Peyer's patch (tissue), 4 donors: Measurements from ENCODE around the gene GLRA1. TPM values are rescaled to one million over a fixed set of nuclear protein-coding genes. Genes with fewer than 3 reads are reported as not detected.

Experiments used
- DNase-seq, 3 donors: peaks; one replicate each; pipeline ENCODE4 v3.0.0-alpha.2; 2017 to 2019
- H3K27ac ChIP-seq, 4 donors: fragments of 200-600 bp; sonication (generic); one replicate each; pipeline ENCODE4 v1.5.1; 2016 to 2019
- H3K27me3 ChIP-seq, 2 donors: fragments of 200-600 bp; sonication (generic); one replicate each; pipeline ENCODE4 v1.5.1; 2019
- H3K36me3 ChIP-seq, 3 donors: fragments of 200-600 bp; sonication (generic); one replicate each; pipeline ENCODE4 v1.5.1; 2016 to 2019
- H3K4me1 ChIP-seq, 4 donors: fragments of 200-600 bp; sonication (generic); one replicate each; pipeline ENCODE4 v1.5.1; 2016 to 2019
- H3K4me3 ChIP-seq, 4 donors: fragments of 200-600 bp; sonication (generic); 1 replicate in 3 of 4; 2 replicates in 1 of 4; pipeline ENCODE4 v1.5.1; 2016 to 2019; ENCODE audit warnings: mild to moderate bottlenecking in 1 of 4
- H3K9me3 ChIP-seq, 4 donors: fragments of 200-600 bp; sonication (generic); one replicate each; pipeline ENCODE4 v1.5.1; 2016 to 2019; ENCODE audit warnings: mild to moderate bottlenecking in 1 of 4
- POLR2A ChIP-seq, 2 donors: fragments of 450-650 bp; IDR thresholded peaks; one replicate each; pipeline ENCODE4 v1.5.1; 2017; ENCODE audit warnings: antibody characterized with exemption in 2 of 2, mild to moderate bottlenecking in 2 of 2, moderate library complexity in 2 of 2
- total RNA-seq, 4 donors: library from RNA; depleted of rRNA; stranded (reverse); fragments of >200 nt; gene quantifications; one replicate each; pipeline ENCODE4 v1.1.0, GENCODE V29; 2016
- TF ChIP-seq, protein P1 (sequence below), 6 experiments: fragments of 450-650 bp in 4 of 6; fragments of 200-600 bp in 2 of 6; sonication (generic) in 1 of 6; IDR thresholded peaks; one replicate each; pipeline ENCODE4 v1.5.1; 2017 to 2019; ENCODE audit warnings: antibody characterized with exemption in 6 of 6, mild to moderate bottlenecking in 3 of 6, moderate library complexity in 1 of 6

GLRA1 gene
- total RNA-seq, 4 donors from 2014 or later, result not detected

DNA sequence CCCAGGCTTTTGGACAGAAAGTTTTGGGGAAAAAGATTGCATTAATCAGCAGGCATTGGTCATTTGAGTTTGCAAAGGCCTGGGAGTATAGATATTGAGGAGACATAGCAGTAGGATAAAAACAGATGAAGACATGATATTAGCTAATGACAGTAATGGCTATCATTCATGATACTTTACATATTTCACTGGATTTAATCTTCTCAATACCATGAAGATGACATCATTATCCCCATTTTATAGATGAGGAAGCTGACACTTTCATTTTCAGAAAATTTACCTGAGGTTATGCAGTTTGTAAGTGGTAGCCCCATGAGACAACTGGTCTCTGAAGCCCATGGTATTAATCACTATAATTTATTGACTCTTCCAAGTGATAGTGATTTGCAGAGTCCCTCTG, 23.0 kb downstream of the GLRA1 start:
- no peak overlapping the region for H3K4me3 ChIP-seq
- no peaks in the 10 kb centered on the region for H3K27me3 ChIP-seq

DNA sequence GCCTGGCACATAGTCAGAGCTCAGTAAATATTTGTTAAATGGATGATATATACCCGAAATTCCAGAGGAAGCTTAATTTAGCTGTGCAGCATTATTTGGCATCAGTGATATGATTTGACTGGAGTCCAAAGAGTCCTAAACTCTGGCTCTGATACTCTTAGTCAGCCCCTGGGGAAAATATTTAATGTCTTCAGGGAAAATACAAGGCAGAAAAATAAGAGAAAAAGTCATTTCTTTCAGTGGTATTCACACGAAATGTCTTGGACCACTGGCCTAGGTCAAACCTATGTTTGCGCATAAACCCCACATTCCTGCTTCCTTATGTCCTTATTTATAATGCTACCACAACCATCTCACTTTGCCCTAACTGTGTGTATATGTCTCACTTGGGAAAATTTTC, 23.8 kb downstream of the GLRA1 start:
- Histone ChIP-seq H3K4me1 (no peaks in the 10 kb centered on the region), H3K9me3 (no peaks in the 10 kb centered on the region), H3K4me3 (no peak overlapping the region), H3K36me3 (no peaks in the 10 kb centered on the region), H3K27ac (no peak overlapping the region), H3K27me3 (no peaks in the 10 kb centered on the region)
- DNase-seq, result no peak
- TF ChIP-seq, protein P1, sequence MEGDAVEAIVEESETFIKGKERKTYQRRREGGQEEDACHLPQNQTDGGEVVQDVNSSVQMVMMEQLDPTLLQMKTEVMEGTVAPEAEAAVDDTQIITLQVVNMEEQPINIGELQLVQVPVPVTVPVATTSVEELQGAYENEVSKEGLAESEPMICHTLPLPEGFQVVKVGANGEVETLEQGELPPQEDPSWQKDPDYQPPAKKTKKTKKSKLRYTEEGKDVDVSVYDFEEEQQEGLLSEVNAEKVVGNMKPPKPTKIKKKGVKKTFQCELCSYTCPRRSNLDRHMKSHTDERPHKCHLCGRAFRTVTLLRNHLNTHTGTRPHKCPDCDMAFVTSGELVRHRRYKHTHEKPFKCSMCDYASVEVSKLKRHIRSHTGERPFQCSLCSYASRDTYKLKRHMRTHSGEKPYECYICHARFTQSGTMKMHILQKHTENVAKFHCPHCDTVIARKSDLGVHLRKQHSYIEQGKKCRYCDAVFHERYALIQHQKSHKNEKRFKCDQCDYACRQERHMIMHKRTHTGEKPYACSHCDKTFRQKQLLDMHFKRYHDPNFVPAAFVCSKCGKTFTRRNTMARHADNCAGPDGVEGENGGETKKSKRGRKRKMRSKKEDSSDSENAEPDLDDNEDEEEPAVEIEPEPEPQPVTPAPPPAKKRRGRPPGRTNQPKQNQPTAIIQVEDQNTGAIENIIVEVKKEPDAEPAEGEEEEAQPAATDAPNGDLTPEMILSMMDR (IDR thresholded peaks at IDR 0.05), result no peak
- no peak for TF ChIP-seq POLR2A (IDR thresholded peaks at IDR 0.05)

More for the DNA sequence above, 23.0 kb downstream of the GLRA1 start:
- H3K9me3 ChIP-seq, result no peaks in the 10 kb centered on the region
- DNase-seq, result no peak
- no peaks in the 10 kb centered on the region for H3K4me1 ChIP-seq
- no peaks in the 10 kb centered on the region for H3K36me3 ChIP-seq
- TF ChIP-seq POLR2A (IDR thresholded peaks at IDR 0.05), result no peak
- TF ChIP-seq, protein P1 (IDR thresholded peaks at IDR 0.05), result no peak
- no peak overlapping the region for H3K27ac ChIP-seq

DNA sequence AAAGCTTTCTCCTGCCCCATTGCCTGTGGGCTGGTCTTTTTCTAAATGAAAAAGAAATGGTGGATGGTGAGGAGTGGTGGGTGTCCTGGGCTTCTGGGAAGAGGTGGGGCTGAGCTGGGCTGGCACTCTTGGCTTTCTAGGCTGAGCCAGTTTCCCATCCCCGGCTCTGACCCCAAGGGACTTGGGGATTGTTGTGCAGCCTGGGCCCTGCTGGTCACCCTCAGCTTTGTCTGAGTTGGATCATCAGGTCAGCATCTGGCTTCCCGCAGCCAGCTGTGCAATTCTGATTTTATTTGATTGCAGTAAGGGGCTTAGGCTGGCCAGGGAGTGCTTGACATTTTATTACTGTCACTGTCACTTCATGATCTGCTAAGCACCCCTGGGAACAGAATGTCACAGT, 25.3 kb downstream of the GLRA1 start:
- no peak for DNase-seq
- no peak for TF ChIP-seq POLR2A (IDR thresholded peaks at IDR 0.05)
- TF ChIP-seq, protein P1 (IDR thresholded peaks at IDR 0.05), result no peak
- Histone ChIP-seq H3K4me3 (no peak overlapping the region), H3K27me3 (no peaks in the 10 kb centered on the region), H3K27ac (no peak overlapping the region), H3K36me3 (no peaks in the 10 kb centered on the region), H3K4me1 (no peaks in the 10 kb centered on the region), H3K9me3 (no peaks in the 10 kb centered on the region)

DNA sequence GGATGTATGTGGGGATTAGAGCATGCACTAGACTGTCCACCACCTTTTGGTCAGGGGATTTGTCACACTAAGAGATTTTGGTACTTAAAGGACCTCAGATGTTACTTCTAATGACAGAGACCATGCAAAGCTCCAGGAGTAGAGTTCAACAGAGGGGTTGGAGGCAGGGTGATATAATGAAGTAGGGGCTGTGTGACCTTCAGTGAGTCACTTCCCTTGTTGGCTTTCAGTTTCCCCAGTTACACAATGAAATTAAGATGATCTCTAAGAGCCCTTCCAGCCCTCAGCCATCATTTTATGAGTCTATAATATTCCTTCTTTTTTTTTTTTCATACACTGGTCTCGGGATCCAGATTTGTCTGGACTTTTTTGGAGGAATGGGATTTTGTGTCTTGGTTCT, 26.8 kb downstream of the GLRA1 start:
- Histone ChIP-seq H3K36me3 (no peaks in the 10 kb centered on the region), H3K9me3 (no peaks in the 10 kb centered on the region), H3K4me1 (no peaks in the 10 kb centered on the region), H3K27me3 (no peaks in the 10 kb centered on the region), H3K4me3 (no peak overlapping the region), H3K27ac (no peak overlapping the region)
- DNase-seq, result no peak
- TF ChIP-seq, protein P1 (IDR thresholded peaks at IDR 0.05), result no peak
- TF ChIP-seq POLR2A (IDR thresholded peaks at IDR 0.05), result no peak

DNA sequence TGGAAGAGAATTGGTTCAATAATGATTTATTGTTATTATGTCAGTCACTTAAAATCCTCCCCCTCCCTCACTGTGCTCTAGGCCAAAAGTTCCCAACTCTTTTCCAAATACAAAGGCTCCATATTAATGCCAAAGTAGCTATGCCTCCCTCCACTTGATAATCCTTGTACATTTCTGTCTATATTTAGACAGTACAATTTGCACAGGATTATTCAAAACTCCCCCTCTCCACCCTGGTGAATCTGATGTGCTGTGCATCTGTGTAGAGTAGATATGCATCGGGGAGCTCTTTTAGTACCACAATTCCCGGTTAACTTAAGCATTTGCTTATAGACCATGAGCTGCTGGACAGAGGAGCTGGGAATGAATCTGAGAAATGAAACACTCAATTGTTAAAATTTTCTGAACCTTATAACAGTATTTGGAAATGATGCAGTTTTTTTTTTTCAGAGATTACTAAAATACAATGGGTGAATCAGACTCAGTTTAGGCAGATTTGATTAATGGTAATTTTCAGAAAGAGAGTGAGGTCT, 27.6 kb downstream of the GLRA1 start:
- Histone ChIP-seq H3K9me3 (no peaks in the 10 kb centered on the region), H3K27ac (no peak overlapping the region), H3K4me3 (no peak overlapping the region), H3K27me3 (no peaks in the 10 kb centered on the region), H3K36me3 (no peaks in the 10 kb centered on the region), H3K4me1 (no peaks in the 10 kb centered on the region)
- no peak for DNase-seq
- TF ChIP-seq POLR2A (IDR thresholded peaks at IDR 0.05), result no peak
- TF ChIP-seq, protein P1 (IDR thresholded peaks at IDR 0.05), result no peak
